SKM-1 treated with dmso at 0.1 percent for 144 hours (cell line): ENCODE data around the gene CDHR5.

ENCODE experiments used
- DNase-seq: peaks from one replicate; lab custom pipeline; 2025; ENCODE audit not compliant: unreplicated experiment; lab: John Stamatoyannopoulos, UW

Gene CDHR5

GRCh38 chr11:623349-623869 lies 1.3 kb downstream of the CDHR5 start:
- no peak for DNase-seq

GRCh38 chr11:621838-622237 lies 2.9 kb downstream of the CDHR5 start:
- no peak for DNase-seq

- DNase-seq, result no peak
Observed at GRCh38 chr11:620935-621814, 3.6 kb downstream of the CDHR5 start.

GRCh38 chr11:620201-620600 lies 4.6 kb downstream of the CDHR5 start:
- no peak for DNase-seq

GRCh38 chr11:619628-620050 lies 5.1 kb downstream of the CDHR5 start:
- DNase-seq, result no peak

- DNase-seq, result no peak
Observed at GRCh38 chr11:618856-619627, 5.7 kb downstream of the CDHR5 start.

GRCh38 chr11:617912-618682 lies 6.7 kb downstream of the CDHR5 start:
- DNase-seq, result no peak

GRCh38 chr11:617199-617911 lies 7.4 kb downstream of the CDHR5 start:
- DNase-seq, result no peak

GRCh38 chr11:616320-617198 lies 8.2 kb downstream of the CDHR5 start:
- no peak for DNase-seq

- peak; percentile 95 for DNase-seq
Observed at GRCh38 chr11:615504-616319, 9.0 kb downstream of the CDHR5 start, which contains the start of gene IRF7. Gene IRF7, minus strand, starts transcription at chr11:615950. Its CDS starts 586 bp downstream, at chr11:615364.

- DNase-seq, result no peak
Observed at GRCh38 chr11:614623-615503, 9.9 kb downstream of the CDHR5 start.

GRCh38 chr11:614021-614622 lies 10.6 kb downstream of the CDHR5 start:
- no peak for DNase-seq

GRCh38 chr11:613369-613968 lies 11.3 kb downstream of the CDHR5 start:
- no peak for DNase-seq

- DNase-seq, result no peak
Observed at GRCh38 chr11:612961-613300, 11.8 kb downstream of the CDHR5 start.

GRCh38 chr11:612201-612960 lies 12.4 kb downstream of the CDHR5 start:
- no peak for DNase-seq
